GM20431 (cell line): ENCODE results near the gene MBD6.
"Not testable (repeated sequence)": the region's sequence is repeated elsewhere in the genome, so short reads cannot be mapped to it uniquely, and the experiment has no call there.

Source experiments
- in situ Hi-C: fragments of 300-500 bp; cut with MseI, MboI; formaldehyde crosslinking; loops from one replicate; pipeline ENCODE4 v1.15.0; 2020; ENCODE audit warnings: low sequenced_read_pairs; ENCODE audit not compliant: unreplicated experiment

The MBD6 gene

GRCh38 chr12:57488402-57489156 is 34.0 kb upstream of the MBD6 start:
- in situ Hi-C loops, result no loop called here

- in situ Hi-C loops, result no loop called here
These were observed 33.4 kb upstream of the MBD6 start for GRCh38 chr12:57489157-57489641.

- in situ Hi-C loops, result no loop called here
These were observed 32.5 kb upstream of the MBD6 start for GRCh38 chr12:57490126-57490525.

GRCh38 chr12:57491393-57492280 is 31.0 kb upstream of the MBD6 start:
- in situ Hi-C loops, result no loop called here

GRCh38 chr12:57495051-57495701 is 27.4 kb upstream of the MBD6 start:
- in situ Hi-C loops, result not testable (repeated sequence)

GRCh38 chr12:57496822-57497221 is 25.8 kb upstream of the MBD6 start:
- in situ Hi-C loops, result no loop called here

GRCh38 chr12:57497223-57498131 is 25.1 kb upstream of the MBD6 start:
- in situ Hi-C loops, result no loop called here

- in situ Hi-C loops, result no loop called here
These were observed 24.5 kb upstream of the MBD6 start for GRCh38 chr12:57498132-57498502.

GRCh38 chr12:57498571-57498970 is 24.1 kb upstream of the MBD6 start:
- in situ Hi-C loops, result no loop called here

GRCh38 chr12:57500213-57500612 is 22.4 kb upstream of the MBD6 start:
- in situ Hi-C loops, result no loop called here

GRCh38 chr12:57502311-57502969 is 20.2 kb upstream of the MBD6 start:
- in situ Hi-C loops, result not testable (repeated sequence)

- in situ Hi-C loops, result not testable (repeated sequence)
These were observed 16.1 kb upstream of the MBD6 start for GRCh38 chr12:57506541-57506940.

- in situ Hi-C loops, result not testable (repeated sequence)
These were observed 14.8 kb upstream of the MBD6 start for GRCh38 chr12:57507796-57508195.

- in situ Hi-C loops, result no loop called here
These were observed 11.5 kb upstream of the MBD6 start for GRCh38 chr12:57511161-57511560.

GRCh38 chr12:57511588-57512325 is 10.9 kb upstream of the MBD6 start:
- in situ Hi-C loops, result no loop called here

- in situ Hi-C loops, result no loop called here
These were observed 10.0 kb upstream of the MBD6 start for GRCh38 chr12:57512665-57513064.

GRCh38 chr12:57513266-57513665 is 9.4 kb upstream of the MBD6 start:
- in situ Hi-C loops, result no loop called here

- in situ Hi-C loops, result not testable (repeated sequence)
These were observed 8.9 kb upstream of the MBD6 start for GRCh38 chr12:57513677-57514076.
